ENCODE results near the gene RAB20. TPM values are rescaled to one million over a fixed set of nuclear protein-coding genes. Genes with fewer than 3 reads are reported as not detected.

The RAB20 gene
- total RNA-seq, 2 donors from 2014 or later, result 12.7 to 24.3 TPM

GRCh38 chr13:110521296-110521680 is 40.2 kb downstream of the RAB20 start:
- no peak for DNase-seq
- intact Hi-C loops (cut with DNase I), result loop anchor here in 1 of 2 donors (5.0 kb wide), 1 partner anchor 41 kb away; the partner anchor contains the start of gene RAB20
- no peak for ATAC-seq

DNA sequence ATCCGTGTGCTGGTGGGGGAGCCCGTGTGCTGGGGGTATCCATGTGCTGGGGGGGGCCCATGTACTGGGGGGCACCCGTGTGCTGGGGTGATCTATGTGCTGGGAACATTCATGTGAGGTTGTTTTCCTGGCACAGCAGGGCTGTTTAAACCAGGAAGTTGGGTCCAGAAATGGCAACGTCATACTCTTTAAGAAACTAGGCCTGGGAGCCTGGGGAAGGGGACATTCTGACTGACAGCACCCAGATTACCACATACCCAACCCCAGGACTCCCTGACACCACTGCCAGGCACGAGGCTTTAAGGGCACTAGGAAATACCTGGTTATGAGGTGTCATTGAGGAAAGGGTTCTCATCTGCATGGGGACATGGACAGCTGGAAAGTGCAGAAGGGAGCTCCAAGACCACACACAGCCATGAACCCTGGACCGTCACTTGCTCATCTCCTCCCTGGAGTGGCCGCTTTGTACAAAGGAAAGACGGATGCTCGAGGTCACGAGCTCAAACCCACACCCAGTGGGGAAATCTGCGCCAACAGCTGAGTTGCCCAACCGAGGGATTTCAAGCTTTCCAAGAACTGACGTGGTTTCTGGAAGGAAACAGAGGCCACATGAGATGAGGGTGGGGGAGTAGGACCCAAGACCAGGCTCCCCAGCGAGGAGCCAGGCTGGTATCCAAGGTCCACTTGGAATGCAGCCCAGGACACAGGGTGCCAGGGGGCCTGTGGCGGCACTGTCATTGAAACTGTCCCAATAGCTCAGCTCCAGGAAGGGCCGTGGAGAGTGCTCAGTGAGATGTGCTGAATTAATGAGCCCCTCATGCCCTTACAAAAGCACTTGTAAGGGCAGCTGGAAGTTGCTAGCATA is 40.9 kb downstream of the RAB20 start:
- intact Hi-C loops (cut with DNase I), result loop anchor here in 1 of 2 donors (5.0 kb wide), 1 partner anchor 42 kb away; the partner anchor contains the start of gene RAB20
- ATAC-seq, result peak; percentile 72 to 76
- peak; percentile 85 for DNase-seq

GRCh38 chr13:110519506-110519905 is 42.0 kb downstream of the RAB20 start:
- DNase-seq, result no peak
- intact Hi-C loops (cut with DNase I), result no loop called here
- ATAC-seq, result no peak

DNA sequence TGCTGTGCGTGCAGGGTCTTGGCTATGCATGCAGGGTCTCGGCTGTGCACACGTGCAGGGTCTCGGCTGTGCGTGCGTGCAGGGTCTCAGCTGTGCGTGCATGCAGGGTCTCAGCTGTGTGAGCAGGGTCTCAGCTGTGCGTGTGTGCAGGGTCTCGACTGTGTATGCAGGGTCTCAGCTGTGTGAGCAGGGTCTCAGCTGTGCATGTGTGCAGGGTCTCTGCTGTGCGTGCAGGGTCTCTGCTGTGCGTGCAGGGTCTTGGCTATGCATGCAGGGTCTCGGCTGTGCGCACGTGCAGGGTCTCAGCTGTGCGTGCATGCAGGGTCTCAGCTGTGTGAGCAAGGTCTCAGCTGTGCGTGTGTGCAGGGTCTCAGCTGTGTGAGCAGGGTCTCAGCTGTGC is 42.5 kb downstream of the RAB20 start:
- ATAC-seq (no peak), DNase-seq (no peak)
- intact Hi-C loops (cut with DNase I), result no loop called here

DNA sequence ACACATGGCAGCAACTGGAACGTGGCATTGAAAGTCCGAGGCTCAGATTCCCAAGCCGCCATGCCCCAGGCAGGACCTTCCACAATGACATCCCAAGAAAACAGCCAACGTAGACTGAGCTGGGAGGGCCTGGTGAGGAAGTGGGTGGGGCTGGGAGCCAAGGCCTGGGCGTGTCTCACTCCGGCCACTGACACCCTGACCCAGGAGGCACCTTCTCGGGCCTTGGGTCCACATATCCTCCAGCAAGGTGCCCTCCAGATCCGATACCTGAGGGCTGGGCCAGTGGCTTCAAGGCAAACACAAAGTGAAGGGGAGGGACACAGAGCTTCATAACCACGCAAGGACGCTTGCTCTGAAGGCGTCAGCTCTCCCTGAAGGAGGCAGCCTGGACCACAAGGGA is 43.0 kb downstream of the RAB20 start:
- DNase-seq, result no peak
- ATAC-seq, result no peak
- intact Hi-C loops (cut with DNase I), result no loop called here

GRCh38 chr13:110518226-110518525 is 43.3 kb downstream of the RAB20 start:
- DNase-seq, result no peak
- ATAC-seq, result no peak
- intact Hi-C loops (cut with DNase I), result no loop called here

DNA sequence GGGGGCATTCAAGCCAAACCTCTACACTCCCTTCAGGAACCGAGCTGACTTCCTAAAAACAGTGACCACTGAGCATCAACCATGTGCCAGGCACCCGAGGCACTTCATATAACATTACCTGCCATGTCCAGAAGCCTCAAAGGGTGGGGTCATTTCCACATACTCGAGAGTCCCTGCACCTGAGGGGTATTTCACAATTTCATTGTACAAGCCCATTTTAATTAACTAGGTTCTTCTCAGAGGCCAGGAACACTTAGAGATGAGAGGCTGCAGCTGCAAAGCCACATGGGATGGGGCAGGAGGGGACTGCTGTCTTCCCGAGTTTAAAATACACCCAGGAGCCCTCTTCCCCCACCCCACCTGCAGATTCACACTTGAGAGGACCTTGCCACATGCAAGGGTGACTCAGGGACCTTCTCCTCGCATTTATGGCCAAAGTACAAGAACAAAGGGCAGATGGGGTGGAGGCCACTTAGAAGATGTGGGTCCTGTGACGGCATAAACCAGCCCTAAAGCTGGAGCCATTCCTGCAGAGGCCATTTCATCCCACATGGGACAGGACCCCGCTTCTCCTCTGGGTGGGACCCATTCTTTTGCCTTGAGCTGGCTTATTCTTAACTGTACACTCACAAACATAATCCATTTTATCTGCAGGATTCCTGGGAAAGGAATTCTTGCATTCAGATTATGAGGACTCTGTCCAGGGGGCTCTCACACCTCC is 43.9 kb downstream of the RAB20 start:
- intact Hi-C loops (cut with DNase I), result no loop called here
- DNase-seq, result no peak
- ATAC-seq, result no peak

DNA sequence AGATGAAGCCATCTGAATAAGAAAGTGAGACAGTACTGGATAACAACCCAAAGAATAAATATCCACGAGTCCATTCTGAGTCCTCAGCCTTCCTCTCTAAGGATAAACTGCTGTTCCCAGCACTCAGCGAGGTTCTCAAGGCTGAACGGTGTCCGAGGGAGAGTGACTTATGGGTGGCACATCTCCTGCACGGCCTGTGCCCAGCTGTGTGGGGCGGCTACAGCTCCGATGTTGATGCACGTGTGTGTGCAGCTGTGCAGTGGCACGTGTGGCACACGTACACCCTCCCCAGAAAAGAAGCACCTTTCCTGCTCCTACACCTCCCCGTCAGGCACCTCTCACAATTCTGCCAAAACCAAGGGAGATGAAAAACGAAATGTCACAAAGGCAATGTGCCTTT is 45.0 kb downstream of the RAB20 start:
- DNase-seq (no peak), ATAC-seq (no peak)
- intact Hi-C loops (cut with DNase I), result no loop called here

- no peak for ATAC-seq
- intact Hi-C loops (cut with DNase I), result no loop called here
- DNase-seq, result no peak
These were observed 49.3 kb downstream of the RAB20 start for GRCh38 chr13:110512198-110512740.

DNA sequence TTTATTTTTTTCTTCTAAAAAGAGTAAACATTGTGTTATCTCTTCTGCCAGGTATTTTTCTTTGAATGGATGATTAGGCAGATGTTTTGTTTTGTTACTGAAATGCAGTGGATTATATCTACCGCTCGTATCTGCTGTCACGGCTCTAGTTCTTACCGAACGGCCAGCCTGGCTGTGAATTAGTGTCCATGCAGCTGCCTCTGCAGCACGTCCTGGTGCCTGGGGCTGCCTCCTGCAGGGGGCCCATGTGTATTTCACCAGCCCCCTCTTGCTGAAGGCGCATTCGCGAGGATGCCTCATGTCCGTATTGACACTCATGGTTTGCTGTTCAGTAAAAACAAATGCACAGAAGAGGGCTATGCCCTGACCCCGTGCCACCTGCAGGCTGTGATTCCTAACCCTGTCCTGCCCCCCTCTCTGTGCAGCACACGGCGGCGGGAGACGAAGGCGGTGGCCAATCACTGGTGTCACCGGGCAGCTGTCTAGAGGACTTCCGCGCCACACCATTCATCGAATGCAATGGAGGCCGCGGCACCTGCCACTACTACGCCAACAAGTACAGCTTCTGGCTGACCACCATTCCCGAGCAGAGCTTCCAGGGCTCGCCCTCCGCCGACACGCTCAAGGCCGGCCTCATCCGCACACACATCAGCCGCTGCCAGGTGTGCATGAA is 49.9 kb downstream of the RAB20 start:
- ATAC-seq, result no peak
- intact Hi-C loops (cut with DNase I), result no loop called here
- DNase-seq, result no peak

- ATAC-seq, result peak; percentile 9 to 58
- DNase-seq, result no peak
- intact Hi-C loops (cut with DNase I), result no loop called here
These were observed 51.3 kb downstream of the RAB20 start for GRCh38 chr13:110509971-110510786.

DNA sequence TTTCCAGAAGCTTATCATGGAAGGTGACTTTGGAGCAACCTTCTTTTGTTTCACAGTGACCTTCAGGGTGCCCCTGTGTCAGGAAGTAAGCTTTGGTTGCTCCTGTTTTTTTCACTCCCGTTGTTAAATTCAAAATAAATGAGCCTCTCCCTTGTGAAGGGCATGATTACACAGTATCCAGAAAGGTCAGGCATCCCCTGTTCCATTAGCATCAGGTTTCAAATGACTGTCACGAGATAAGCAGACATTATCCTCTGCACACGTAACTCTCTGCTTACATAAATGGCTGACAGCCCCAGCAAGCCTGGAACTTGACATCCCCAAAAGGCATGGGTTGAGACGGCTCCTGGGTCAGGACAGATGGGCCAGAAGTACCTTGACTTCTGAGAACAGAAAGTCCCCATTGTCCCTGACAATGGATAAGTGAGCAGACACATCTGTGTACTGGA is 52.0 kb downstream of the RAB20 start:
- DNase-seq (no peak), ATAC-seq (peak in 1 of 2 donors; percentile 17)
- intact Hi-C loops (cut with DNase I), result no loop called here

GRCh38 chr13:110507678-110508381 is 53.7 kb downstream of the RAB20 start:
- intact Hi-C loops (cut with DNase I), result no loop called here
- no peak for DNase-seq
- ATAC-seq, result peak; percentile 21 to 47

DNA sequence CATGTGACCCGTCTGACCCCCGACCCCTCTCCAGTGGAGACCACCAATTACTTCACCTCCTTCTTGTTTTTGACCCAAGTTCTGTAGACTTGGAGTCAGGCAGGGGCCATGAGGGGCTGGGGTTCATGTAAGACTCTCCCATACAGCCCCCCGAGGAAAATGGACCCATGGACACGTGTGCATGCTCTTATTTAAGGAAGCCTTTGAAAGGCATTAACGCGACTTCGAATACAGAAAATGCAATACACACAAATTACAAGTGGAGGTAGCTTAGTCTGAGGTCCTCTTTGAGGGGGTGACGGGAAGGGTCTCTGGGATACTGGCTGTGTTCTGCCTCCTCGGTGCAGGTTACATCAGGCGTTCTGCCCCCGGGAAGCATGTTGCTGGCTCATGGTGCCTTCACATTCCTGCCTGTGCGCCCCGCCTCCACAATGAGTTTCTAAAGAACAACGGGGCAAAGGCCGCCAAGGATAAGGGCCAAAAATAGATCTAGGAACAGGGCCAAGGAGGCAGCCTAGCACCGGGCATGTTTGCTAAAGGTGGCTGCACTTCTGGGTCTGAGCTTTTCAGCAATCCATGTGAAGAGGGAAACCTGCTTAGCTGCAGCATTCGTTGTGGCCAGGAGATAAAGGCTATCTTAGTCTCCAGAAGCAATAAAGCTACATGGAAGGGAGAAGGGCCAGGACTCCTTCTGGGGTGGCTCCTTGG is 54.5 kb downstream of the RAB20 start:
- DNase-seq (peak; percentile 77), ATAC-seq (peak; percentile 74 to 83)
- intact Hi-C loops (cut with DNase I), result no loop called here

DNA sequence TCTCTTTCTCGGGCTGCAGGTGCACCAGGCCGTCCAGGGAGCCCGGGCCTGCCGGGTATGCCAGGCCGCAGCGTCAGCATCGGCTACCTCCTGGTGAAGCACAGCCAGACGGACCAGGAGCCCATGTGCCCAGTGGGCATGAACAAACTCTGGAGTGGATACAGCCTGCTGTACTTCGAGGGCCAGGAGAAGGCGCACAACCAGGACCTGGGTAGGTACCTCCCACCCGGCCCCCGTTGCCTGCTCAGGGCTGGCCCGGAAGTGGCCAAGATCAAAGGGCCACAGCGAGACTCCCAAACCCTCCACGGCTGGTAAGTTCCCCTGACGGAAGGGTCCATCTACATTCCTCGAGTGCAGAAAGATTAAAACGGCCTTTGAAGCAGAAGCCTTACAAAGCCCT is 55.1 kb downstream of the RAB20 start:
- no peak for ATAC-seq
- no peak for DNase-seq
- intact Hi-C loops (cut with DNase I), result no loop called here

GRCh38 chr13:110505594-110505993 is 55.9 kb downstream of the RAB20 start:
- ATAC-seq, result no peak
- intact Hi-C loops (cut with DNase I), result no loop called here
- no peak for DNase-seq

- DNase-seq, result no peak
- intact Hi-C loops (cut with DNase I), result loop anchor here in 1 of 2 donors (5.0 kb wide), 1 partner anchor 47 kb away; no protein-coding TSS in a partner anchor
- no peak for ATAC-seq
These were observed 57.5 kb downstream of the RAB20 start for GRCh38 chr13:110503979-110504499.
